ENCODE measurements around the gene KL.

GRCh38 chr13:33110386-33110712, 94.1 kb downstream of the KL start:
- no peak for TF ChIP-seq CTCF (optimal IDR thresholded peaks at IDR 0.05 in 1 of 3, IDR thresholded peaks at IDR 0.05 in 1 of 3, conservative IDR thresholded peaks at IDR 0.05 in 1 of 3; ENCODE audit: extremely low read depth in 1 of 3, insufficient read depth in 2 of 3, low read length in 3 of 3)
- no peak for TF ChIP-seq EZH2 (IDR thresholded peaks at IDR 0.05; ENCODE audit: low read length)
